NCI-H1092 treated with DMSO at 0.1 percent for 48 hours (cell line): ENCODE data around the gene PRR33.

ENCODE experiments used
- DNase-seq: peaks from one replicate; lab custom pipeline; 2025; lab: John Stamatoyannopoulos, UW

PRR33 gene

DNA sequence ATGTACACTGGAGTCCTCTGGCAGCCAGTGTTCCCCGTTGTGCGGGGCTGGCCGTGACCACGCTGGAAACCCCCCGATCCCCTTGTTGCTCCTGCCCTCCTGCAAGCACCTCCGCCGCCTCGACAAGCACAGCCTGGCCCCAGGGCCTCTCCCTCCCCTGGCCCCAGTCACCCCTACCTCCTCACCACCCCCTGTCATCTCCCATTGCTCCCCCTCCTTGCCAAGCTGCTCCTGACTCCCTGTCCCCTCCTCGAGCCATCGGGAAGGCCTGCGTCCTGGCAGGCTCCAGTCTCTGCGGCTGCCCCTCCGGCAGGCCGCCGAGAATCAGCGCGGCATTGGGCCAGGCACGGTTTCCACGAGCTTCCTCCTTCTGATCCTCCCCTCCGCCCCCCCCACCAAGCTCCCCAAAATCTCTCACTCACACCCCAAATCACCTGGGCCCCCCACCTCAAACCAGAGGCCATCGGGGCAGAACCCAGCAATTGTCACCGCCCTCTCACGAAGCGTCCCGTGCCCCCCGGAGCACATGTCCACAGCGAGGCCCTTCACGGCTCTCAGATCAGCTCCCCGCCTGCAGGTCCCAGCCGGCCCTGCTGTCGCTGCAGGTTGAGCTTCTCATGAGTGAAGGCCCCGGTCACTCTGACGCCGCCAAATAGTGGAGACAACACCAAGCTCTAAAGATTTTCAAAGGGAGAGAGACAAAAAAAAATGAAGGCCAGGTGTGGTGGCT, 44.5 kb downstream of the PRR33 start:
- DNase-seq = no peak

DNA sequence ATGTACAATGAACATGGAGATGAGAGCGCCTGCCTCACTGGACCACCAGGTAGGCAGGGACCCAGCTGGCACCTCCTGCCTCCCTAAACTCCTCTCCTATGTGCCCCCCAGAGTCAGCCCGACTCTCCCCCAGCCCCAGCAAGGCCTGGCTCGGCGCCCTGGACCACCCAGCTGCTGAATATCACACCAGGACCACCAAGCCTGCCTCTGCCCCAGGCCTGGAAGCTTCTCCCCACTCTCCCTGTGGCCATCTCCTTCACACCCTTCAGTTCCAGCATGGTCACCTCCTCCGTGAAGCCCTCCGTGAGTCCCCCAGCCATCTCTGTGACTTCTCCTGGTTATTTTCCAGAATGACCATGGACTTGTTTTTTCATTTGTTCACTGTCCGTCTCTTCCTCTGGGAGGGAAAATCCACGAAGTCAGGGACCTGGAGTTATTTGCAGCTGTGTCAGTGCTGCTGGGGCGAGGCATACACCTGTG, 45.2 kb downstream of the PRR33 start:
- no peak for DNase-seq

DNA sequence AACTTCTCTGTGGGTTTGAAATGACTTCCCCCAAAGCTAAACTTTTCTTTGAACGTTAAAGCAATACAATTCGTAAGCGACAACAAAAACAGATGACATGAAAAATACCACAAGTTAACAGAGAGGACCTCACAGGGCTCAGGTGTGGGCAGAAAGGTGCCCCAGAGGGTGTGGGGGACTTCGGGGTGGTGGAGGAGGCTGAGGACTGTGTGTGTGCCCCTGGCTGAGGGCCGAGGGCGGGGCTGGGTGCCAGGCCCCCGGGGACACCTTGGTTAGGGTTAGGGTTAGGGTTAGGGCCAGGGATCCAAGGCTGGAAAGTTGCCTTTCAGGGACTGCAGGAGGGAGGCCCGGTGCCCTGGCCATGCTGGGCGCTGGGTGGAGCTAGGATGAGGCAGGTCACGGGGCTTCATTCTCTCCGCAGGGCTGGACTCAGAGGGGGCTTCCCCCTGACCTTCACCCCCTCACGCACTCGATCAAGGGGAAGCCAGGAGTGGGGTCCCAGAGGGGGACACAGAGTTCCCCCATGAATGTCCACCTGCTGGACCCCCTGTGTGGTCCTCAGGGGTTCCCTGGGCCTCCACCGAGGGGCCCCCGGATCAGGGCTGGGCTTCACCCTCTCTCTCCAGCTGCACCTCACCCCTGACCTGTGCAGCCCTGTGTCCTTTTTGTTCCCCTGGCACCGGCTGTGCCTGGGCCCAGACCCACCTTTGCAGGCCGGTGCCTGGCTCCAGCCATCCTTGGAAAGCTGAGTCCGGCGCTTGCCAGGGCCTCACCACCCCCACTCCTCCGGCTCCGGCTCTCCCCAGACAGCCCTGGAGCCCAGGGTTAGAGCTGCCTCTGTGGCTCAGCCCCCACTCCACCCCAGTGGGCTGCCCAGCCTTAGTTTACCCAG, 45.9 kb downstream of the PRR33 start:
- DNase-seq = no peak

DNA sequence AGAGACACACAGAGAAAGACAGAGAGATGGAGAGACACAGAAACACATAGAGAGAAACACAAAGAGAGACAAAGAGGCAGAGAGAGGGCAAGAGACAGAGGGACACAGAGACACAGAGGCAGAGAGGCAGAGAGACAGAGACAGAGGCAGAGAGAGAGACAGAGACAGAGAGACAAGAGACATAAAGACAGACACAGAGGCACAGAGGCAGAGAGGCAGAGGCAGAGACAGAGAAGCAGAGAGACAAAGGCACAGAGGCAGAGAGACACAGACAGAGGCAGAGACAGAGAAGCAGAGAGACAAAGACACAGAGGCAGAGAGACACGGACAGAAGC, 46.6 kb downstream of the PRR33 start:
- no peak for DNase-seq

DNA sequence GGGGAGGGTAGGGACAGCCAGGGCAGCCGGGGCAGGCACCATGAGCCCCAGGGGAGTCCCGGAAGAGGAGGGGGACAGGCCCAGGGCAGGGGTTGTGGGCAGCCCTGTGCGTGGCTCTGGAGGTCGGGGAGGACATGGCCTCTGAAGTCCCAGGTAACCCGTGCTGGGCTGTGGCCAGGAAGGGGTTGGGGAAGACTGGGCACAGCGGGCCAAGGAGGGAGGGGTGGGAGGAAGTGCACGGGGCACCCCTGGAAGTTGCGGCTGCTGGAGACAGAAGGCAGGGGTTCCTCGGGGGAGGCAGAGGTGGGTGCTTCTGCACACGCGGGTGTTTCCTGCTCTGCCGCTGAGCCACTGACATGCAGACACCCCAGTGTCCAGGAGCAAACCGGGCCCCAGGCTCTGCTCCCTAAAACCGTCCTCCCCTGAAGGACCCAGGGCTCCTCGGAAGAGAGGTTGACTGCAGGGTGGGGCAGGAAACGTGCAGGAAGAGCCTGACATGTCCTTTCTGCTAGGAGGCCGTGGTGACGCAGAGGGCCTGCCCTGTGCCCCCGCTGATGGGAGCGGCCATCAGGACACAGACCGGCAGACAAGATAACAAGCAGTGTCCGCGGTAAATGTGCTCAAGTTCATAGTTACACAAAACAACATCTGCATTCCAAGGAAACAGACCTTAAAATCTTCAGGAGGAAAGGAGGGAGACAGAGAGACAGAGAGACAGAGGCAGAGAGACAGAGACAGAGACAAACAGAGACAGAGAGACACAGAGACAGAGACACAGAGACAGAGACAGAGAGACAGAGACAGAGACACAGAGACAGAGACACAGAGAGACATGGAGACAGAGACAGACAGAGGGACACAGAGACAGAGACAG, 47.2 kb downstream of the PRR33 start:
- no peak for DNase-seq

DNA sequence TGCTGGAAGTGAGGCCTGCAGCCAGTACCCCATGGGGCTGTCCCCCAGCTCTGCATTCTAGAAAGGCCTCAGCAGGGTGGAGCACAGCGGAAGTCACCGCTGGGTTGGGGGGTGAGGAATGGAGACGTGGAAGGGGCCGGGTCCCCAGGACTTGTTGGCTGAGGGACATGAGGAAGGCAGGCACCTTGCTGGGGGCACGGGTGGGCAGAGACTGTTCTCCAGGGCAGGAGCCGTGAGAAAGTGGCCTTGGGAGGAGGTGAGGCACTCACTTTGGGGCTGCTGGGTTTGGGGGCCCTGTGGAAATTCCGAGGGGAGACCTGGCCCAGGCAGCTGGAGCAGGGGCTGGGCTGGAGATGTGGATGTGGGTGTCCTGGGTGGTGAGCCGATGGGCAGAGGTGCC, 47.9 kb downstream of the PRR33 start:
- no peak for DNase-seq

DNA sequence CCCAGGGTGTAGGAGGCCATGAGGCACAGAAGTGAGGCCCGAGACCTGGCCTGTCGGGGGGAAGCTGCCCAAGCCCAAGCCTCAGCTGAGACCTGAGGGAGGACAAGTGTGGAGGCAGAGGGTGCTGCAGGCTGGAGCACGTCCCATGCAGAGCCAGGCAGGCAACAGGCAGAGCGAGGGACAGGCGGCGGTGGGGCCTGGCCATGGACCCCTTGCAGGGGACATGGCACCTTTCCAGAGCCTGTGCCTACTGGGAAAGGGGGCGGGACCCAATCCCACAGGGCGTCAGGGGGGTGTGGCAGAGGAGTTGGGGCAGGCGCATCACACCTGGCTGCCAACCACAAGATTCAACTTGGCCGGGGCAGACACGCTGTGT, 48.6 kb downstream of the PRR33 start:
- no peak for DNase-seq

DNA sequence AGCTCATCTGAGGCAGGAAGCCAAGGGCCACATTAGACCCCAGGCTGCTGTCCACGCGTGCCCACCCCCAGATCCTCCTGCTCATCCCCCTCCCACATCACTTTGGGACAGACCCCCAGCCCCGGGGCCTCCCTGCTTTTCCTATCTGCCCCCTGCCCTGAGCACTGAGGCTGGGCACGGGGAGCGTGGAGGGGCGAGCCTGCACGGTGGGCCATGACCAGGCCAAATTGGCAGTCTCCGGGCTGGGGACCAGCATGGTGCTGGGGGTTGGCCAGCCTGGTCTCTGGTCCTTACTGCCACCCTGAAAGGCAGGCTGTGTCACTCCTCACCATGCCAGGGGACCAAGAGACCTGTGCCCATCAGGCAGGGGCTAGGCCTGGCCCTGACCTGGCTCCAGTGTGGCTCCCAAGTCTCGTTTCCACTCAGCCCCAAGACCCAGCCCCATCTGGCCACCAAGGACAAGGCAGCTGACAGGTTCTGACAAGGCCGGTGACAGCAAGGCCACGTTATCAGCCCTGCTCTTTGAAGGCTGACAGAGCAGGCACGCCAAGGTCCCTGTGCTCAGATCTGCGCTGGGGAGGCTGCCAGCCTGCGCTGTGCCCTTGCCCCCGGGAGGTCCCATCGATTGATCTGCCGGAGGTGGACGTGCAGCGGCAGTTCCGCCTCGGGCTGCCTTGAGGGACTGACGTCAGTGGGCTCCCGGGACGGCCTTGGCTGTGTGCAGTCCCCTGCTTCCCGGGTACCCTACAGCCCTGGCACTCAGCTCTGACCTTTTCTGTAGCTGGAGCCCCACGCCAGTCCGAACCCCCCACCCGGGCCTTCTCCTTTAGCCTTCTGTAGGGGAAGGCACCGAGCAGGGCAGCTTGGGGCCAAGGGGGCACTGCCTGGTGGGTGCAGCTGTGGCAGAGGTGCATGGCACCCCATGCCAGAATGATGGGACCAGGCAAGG, 49.3 kb downstream of the PRR33 start:
- DNase-seq = no peak

DNA sequence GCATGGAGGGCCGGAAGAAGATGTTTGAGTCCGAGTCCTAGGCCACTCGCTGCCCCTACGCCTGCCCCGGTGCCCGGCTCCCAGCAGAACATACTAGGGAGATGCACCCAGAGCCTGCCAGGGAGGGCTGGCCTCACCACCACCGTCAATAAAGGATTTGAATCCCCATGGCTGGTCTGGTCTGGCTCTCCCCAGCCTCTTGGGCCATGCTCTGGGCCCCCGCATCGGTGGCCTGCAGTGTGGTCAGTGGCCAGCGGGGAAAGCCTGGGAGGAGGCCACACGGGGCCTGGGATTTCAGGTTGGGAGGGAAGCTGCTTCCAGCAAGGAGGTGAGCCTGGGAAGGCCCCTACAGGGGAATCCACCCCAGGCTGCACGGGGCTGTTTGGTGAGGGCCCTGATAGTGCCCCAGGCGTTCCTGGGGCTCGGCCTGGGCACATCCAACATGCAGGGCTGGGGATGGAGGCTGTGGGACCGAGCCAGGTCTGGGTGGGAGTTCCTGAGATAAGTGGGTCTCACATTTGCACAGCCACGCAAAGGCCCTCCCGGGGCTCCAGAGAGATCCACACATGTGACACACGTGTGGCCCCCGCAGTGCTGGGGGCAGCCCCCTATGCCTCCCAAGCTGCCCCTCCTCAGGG, 50.1 kb downstream of the PRR33 start:
- no peak for DNase-seq

DNA sequence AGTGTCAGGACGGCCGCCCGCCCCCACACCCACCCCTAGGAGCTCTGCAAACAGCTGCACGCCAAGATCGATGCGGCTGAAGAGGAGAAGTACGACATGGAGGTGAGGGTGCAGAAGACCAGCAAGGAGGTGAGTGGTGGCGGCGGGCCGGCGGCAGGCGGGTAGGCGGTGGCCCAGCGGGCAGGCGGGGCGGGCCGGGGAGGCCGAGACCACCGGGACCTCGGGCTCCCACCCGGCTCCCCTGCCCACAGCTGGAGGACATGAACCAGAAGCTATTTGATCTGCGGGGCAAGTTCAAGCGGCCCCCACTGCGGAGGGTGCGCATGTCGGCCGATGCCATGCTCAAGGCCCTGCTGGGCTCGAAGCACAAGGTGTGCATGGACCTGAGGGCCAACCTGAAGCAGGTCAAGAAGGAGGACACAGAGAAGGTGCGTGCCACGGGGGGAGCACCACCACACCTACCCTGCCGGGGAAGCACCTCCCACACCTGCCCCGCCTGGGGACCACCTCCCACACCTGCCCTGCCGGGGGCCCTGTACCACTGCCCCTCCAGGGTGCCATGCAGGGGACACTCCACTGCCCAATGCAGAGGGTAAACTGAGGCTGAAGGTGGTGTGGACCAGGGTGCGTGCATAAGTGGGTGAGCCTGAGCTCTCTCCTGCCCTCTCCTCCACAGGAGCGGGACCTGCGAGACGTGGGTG, 50.8 kb downstream of the PRR33 start:
- no peak for DNase-seq

DNA sequence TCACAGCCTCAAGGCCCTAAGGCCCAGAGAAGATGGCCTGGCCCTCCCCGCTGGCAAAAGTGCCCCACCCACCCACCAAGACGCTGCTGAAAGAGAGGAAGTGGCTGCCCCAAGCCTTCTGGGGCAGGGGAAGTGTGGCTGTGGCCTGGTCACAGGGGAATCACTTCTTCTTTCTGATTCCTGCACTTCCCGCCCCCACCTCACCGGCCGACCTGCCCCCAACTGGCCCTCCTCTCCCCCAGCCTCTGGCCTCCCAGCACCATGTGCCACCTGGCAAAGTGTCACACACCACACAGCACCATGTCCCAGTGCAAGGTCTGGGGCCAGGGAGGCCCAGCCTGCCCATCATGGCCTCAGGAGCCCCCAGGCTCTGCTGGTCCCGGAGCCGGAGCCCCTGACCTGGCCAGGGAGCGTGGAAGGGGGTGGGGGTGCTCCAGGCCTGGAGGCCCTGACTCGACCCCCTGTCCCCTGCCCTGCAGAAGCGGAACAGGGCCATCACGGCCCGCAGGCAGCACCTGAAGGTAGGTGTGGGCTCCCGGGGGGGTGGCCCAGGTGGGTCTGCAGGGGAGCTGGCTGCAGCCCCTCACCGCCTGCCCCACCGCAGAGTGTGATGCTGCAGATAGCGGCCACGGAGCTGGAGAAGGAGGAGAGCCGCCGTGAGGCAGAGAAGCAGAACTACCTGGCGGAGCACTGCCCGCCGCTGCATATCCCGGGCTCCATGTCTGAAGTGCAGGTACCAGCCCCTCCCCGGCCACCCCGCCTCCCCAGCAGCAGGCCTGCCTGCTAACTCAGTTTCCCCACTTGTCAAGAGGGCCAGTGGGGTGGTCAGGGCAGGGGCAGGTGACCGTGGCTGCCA, 51.5 kb downstream of the PRR33 start:
- DNase-seq = no peak

DNA sequence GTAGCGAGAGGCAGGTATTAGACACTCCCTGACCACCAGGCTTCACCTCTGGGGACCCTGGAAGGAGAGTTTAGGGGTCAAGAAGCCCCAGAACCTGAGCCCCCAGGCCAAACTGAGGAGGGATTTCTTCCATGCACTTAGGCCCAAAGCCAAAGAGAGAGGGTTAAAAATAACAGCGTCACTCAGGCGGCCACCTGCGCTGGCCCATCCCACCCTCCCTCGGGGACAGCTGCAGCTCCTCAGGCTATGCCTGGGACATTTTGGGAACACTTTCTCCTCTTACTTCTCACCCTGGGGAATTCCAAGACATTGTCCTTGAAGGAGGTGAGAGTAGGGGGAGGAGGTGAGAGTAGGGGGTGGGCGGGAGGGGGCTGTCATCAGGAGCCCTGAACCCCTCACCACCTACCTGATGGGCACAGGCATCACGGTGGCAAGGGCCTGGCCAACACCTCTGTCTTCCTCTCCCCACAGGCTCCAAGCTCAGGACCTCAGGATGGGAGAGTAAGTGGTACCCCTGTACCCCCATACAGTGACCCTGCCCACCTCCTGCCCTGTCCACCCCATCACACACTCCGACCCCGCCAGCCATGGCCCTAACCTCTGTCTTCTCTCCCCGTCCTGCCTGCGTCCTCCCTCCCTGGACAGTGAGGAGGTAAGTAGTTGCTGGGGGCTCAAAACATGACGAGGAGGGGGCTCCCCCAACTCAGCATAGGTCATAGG, 52.3 kb downstream of the PRR33 start:
- DNase-seq = no peak

DNA sequence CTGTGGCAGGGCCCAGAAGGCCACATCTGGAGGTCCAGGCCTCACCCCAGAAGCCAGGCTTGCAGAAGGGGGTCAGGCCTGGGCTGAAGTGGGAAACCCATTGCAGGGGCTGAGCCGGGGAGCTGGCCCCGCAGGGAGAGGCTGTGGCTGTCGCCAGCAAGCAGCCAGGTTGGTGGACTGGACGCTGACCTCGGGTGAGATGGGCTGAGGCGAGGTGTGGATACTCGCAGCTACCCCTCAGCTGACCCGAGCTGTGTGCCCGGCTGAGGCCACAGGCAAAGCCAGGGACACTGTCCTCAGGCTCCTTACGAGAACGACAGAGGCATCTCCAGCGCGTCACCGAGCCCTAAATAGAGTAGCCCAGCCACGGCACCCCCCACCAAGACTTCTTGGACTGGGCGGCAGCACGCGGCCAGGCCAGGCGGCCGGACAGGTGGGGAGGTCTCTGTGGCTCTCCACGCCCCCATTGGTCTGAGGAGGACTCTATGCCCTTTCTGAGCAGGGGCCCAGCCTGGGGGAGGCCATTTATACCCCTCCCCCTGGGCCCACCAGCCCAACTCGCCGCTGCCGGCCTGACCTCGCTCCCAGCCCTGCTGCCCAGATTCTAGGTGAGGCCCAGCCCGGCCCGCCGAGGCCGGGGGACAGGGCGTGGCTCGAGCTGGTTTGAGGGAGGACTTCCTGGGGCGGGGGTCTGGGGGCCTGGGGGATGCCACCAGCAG, 53.1 kb downstream of the PRR33 start, which contains the start of gene TNNI2:
TNNI2 (plus strand) TSS at position 556 of the 719 bp plus-strand sequence. CDS start 716 bp downstream, outside the sequence.
- DNase-seq = no peak
